Stimulated activated CD4-positive, alpha-beta T cell treated with anti-CD3 and anti-CD28 coated beads, TNF-alpha, amount 100 ng/mL, for 4 hours (primary cell): ENCODE measurements around the gene RALGAPA2.

Source experiments
- DNase-seq, 3 experiments: peaks; one replicate each; pipeline ENCODE4 v3.0.0-alpha.2; 2020; ENCODE audit warnings: low read depth in 3 of 3

RALGAPA2 gene

GRCh38 chr20:20683481-20684321, 28.7 kb downstream of the RALGAPA2 start:
- DNase-seq, result no peak

- DNase-seq, result no peak
These were observed 29.4 kb downstream of the RALGAPA2 start for GRCh38 chr20:20683020-20683419.

- no peak for DNase-seq
These were observed 31.4 kb downstream of the RALGAPA2 start for GRCh38 chr20:20680991-20681508.

GRCh38 chr20:20679316-20679715, 33.1 kb downstream of the RALGAPA2 start:
- no peak for DNase-seq

- DNase-seq, result no peak
These were observed 35.3 kb downstream of the RALGAPA2 start for GRCh38 chr20:20677186-20677585.

GRCh38 chr20:20668639-20669038, 43.8 kb downstream of the RALGAPA2 start:
- DNase-seq, result no peak

- no peak for DNase-seq
These were observed 46.1 kb downstream of the RALGAPA2 start for GRCh38 chr20:20666359-20666758.

- no peak for DNase-seq
These were observed 46.7 kb downstream of the RALGAPA2 start for GRCh38 chr20:20665606-20666332.

- DNase-seq, result no peak
These were observed 47.5 kb downstream of the RALGAPA2 start for GRCh38 chr20:20664795-20665589.

- no peak for DNase-seq
These were observed 48.6 kb downstream of the RALGAPA2 start for GRCh38 chr20:20663841-20664240.

GRCh38 chr20:20658871-20659431, 53.5 kb downstream of the RALGAPA2 start:
- no peak for DNase-seq

GRCh38 chr20:20658123-20658522, 54.3 kb downstream of the RALGAPA2 start:
- no peak for DNase-seq

GRCh38 chr20:20657092-20657491, 55.4 kb downstream of the RALGAPA2 start:
- DNase-seq, result no peak

GRCh38 chr20:20655883-20656282, 56.6 kb downstream of the RALGAPA2 start:
- no peak for DNase-seq

- no peak for DNase-seq
These were observed 62.5 kb downstream of the RALGAPA2 start for GRCh38 chr20:20649945-20650344.

GRCh38 chr20:20643927-20644326, 68.5 kb downstream of the RALGAPA2 start:
- no peak for DNase-seq

GRCh38 chr20:20641783-20642182, 70.7 kb downstream of the RALGAPA2 start:
- no peak for DNase-seq

- no peak for DNase-seq
These were observed 73.6 kb downstream of the RALGAPA2 start for GRCh38 chr20:20638878-20639277.

GRCh38 chr20:20637998-20638725, 74.3 kb downstream of the RALGAPA2 start:
- no peak for DNase-seq

GRCh38 chr20:20635006-20635405, 77.4 kb downstream of the RALGAPA2 start:
- DNase-seq, result no peak

GRCh38 chr20:20632644-20633043, 79.8 kb downstream of the RALGAPA2 start:
- DNase-seq, result no peak
